Upper lobe of left lung (tissue), 4 donors: ENCODE data around the gene MAG.

Experiments used
- CTCF ChIP-seq, 6 experiments: fragments of 450-650 bp in 4 of 6; fragments of 200-600 bp in 2 of 6; sonication (generic) in 2 of 6; IDR thresholded peaks; one replicate each; pipeline ENCODE4 v1.5.1; 2016 to 2019; ENCODE audit warnings: antibody characterized with exemption in 6 of 6
- POLR2A ChIP-seq, 4 donors: fragments of 450-650 bp; IDR thresholded peaks; one replicate each; pipeline ENCODE4 v1.5.1; 2016 to 2017; ENCODE audit warnings: antibody characterized with exemption in 4 of 4, mild to moderate bottlenecking in 2 of 4

GRCh38 chr19:35342430-35342829, 50.5 kb downstream of the MAG start:
- TF ChIP-seq CTCF (IDR thresholded peaks at IDR 0.05) (no peak), POLR2A (IDR thresholded peaks at IDR 0.05) (no peak)
